ENCODE data around the gene VLDLR.
"Not testable (repeated sequence)": the region's sequence is repeated elsewhere in the genome, so short reads cannot be mapped to it uniquely, and the experiment has no call there.

Gene VLDLR

DNA sequence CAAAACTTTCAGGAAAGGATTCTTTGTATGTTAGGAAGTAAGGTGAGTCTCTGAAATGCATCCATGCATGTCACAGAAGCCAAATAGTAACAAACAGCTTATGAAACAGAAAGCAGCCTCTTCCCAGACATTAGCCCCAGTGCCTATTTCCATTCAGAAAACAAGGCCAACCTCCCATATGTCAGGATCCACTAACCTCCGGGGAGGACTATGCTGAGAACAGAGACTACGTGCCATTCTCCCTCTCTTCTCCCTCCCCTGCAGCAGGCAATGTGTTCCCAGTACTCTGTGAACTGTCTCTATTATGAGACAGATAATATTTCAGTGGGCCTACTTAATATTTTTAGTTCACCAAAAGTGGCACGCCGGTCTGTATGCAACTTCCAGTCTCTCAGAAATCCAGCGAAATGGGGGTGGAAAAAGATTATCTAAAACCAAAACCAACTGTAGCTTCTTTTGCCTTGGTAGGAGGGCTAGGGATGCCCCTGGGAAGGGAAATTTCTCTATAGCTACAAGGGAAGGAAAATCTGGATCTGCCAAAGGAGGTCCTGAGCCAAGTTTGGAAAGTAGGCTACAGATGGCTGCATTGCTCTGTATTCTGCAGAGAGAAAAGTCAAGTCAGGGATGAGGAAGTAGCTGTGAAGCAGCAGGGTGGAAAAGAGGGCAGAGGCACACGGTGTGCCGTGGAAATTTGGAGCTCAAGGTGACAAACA is 42.0 kb downstream of the VLDLR start:
- DNase-seq (ENCODE audit: low read depth, low spot score) = no peak

DNA sequence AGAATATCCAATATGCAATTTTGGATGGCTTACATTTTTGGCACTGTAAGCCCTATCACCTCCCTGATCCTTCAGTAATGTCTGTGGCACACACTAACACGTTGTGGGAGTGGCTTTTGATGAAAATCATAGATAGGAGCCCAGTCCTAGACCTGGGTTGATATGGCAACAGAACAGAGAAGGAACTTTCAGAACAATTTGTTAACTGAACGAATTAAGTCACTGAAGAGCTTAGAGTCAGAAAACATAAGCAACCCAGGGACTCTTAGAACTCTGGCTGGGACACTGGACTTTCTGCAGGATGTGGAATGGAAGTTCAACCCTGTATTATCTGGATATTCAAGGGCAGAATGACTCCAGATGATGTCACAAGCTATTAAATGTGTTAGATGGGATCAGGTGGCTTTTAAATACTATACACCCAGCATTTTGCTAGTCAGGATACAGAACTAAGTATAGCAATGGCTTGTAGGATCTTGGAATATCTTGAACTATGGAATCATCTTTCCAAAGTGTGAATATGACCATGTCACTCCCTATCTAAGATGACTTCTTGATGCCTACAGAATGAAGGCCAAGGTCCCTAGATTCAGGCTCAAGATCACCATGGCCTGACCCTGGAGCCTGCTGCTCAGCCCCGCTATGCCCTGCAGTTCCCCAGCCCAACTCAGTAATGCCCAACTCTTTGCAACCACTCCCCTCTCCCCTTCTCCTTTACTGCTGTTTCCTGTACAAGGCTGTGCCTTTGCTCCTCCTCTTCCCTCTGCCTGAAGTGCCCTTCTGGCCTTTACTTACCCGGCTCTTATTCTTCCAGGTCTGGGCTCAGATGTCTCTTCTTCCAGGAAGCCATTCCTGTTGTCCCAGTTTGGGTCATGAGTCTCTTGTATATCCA is 42.8 kb downstream of the VLDLR start:
- DNase-seq (ENCODE audit: low read depth, low spot score) = no peak

DNA sequence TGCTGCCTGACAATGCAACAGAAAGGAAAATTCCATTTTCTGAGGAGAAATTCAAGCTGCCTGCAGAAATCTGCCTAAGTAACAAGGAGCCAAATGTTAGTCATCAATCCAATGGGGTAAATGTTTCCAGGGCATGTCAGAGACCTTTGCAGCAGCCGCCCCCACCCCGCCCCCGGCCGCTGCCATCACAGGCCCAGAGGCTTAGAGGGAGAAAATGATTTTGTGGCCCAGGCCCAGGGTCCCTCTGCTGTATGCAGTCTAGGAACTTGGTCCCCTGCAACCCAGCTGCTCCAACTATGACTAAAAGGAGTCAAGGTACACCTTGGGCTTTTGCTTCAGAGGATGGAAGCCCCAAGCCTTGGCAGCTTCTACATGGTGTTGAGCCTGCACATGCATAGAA is 45.0 kb downstream of the VLDLR start:
- DNase-seq (ENCODE audit: low read depth, low spot score) = no peak

DNA sequence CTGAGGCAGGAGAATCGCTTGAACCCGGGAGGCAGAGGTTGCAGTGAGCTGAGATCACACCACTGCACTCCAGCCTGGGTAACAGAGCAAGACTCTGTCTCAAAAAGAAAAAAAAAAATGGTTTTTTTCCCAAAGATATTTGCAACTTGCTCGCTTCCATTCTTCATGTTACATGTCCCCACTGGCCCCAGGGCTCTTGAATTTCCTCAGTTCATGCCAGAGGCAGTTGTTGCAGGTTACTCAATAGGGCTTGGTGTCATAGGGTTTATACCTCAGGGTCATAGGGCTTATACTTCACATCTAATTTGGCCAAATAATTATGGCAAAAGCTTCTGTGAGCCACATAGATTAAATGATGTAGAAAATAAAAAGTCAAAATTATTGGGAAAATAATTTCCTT is 51.6 kb downstream of the VLDLR start:
- DNase-seq (ENCODE audit: low read depth, low spot score) = no peak

DNA sequence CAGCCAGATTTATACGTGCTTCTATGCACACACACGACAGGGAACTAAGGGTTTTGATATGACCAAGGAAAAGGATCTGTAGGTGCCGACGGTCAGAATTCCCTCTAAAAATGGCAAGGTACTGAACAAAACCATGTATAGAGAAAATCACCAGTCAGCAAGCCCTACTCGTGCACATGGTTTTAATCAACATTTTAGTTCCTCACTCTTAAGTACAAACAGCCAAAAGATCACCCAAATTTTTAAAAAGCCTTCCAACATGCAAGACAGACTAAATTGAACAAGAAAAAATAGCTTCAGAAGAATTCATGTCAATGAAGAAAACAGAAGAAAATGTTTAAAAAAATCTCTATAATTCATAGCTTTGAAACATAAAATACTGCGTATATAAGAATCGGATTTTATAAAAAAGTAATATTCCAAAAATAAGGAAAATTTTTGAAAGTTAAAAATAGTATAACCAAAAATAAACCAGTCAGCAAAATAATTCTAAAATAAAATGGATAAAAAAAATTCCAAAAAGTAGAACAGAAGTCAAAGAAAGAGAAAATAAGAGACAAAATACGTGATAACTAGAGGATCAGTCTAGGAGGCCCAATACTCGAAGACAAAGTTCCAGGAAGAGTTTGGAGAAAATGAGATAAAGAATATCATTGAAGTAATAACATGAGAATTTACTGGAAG is 52.7 kb downstream of the VLDLR start:
- no peak for DNase-seq (ENCODE audit: low read depth, low spot score)

DNA sequence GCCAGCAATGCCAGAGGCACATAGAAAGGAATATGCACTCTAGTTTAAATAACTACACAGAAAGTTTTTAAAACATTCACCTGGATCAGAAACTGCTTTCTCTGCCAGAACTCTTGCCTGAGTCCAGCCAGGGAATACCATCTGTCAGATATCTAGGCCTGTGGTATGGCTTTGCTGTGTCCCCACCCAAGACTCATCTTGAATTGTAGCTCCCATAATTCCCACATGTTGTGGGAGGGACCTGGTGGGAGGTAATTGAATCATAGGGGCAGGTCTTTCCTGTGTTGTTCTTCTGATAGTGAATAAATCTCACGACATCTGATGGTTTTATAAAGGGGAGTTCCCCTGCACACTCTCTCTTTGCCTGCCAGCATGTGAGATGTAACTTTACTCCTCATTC is 54.2 kb downstream of the VLDLR start:
- no peak for DNase-seq (ENCODE audit: low read depth, low spot score)

DNA sequence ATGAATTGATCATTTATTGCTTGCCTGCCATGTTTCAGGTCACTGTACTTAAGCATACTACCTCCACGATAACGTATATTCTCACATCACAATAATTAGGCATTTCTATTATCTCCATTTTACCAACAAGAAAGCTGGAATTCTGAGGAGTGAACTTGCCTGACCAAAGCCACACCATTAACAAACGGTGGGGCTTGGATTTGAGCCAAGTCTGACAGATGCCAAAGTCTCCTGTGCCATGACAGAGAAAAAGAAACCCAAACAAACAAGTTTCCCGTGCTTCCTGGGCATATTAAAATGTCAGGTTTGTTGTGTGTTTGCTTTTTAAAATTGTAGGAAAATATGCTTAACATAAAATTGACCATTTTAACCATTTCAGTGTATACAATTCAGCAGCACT is 54.9 kb downstream of the VLDLR start:
- DNase-seq (ENCODE audit: low read depth, low spot score) = no peak

DNA sequence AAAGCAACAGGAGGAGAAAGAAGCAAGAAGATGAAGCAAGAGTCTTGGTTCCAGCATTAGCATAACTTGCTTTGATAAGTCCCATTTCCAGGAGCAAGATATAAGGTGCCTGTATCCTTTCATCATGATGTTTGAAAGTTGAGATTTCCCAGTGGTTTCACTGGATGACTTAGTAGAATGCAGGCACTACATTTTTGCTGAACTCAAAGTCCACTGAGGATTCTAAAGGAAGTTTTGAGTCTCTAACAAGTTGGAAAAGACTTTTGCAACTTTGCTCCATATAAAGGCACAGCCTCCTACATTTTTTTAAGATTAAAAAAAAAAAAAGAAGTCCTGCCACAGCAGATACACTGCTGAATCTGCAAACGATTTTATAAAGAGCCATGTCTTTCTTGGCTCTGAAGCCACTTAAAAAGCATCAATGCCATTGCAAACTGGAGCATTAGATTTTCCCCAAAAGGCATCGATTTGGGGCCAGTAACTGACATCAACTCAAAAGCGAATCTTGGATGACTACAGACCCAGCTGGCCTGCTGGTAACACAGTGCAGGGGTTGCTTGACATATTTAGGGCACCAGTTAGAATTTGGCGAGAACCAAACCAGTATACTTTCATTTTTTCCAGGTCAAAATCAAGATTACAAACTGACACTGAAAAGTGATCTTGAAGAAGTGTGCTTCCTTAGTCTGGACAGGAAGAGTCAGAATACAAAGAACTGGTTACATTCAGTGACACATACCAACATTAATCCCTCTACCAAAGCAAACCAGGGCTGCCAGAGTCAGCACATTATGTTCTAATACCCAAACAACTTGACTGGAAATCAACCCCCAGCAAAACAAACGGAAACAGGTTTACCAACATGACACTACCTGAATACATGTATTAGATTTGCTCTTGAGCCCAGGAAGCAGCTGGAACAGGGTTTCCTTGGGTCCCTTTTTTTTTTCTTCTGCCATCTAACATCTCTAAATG is 56.6 kb downstream of the VLDLR start:
- no peak for DNase-seq (ENCODE audit: low read depth, low spot score)

DNA sequence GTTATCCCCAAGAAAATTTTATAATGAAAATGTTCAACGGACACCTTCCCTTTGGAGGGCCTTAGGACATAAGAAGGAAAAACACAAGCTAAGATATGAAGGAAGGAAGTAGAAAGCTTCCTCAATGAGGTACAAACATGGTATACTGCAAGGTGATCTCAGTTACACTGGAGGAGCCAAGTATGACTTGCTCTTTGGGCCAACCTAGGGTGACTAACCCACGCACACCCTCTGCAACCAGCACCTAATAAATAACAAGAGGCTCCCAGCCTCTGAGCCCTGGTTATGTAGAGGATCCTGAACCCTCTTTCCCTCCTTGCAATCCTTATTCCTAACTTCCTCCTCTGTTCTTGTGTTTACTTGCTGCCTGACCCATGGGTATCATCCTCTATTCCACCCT is 57.4 kb downstream of the VLDLR start:
- no peak for DNase-seq (ENCODE audit: low read depth, low spot score)

DNA sequence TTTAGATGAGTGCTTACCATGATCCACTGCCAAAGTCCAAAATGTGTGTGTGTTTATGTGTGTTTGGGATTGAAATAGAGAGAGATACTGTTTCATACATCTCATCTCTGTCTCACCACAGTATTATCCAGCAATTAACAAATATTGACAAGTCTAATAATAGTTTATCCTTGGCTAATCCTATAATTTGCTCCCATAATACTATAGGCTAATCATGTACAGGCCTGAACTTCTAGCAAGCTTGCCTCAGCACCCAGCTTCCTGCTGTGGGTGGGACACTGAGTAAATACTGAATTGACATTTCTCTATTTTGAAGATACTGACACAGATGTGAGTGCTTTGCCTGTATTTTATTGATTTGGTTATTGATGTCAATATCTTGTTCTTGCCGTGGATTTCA is 60.4 kb downstream of the VLDLR start:
- DNase-seq (ENCODE audit: low read depth, low spot score) = no peak

DNA sequence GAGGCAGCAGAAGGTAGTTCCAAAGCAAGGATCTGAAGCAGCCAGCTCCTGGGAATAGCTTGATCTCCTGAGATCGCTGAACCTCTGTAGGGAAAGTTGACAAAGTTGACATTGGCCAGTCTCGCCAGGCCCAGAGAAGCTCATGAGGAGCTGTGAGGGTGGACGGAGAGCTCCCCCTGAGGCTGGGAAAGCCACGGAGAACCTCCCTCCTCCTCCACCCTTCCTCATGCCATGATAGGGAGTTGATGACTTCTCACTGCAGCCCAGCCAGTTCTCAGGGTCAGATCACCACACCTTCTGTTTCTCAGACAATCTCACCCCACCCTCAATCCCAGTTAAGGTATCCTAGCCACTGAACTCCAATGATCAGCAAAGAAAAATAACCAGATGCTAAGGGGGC is 65.3 kb downstream of the VLDLR start:
- no peak for DNase-seq (ENCODE audit: low read depth, low spot score)

DNA sequence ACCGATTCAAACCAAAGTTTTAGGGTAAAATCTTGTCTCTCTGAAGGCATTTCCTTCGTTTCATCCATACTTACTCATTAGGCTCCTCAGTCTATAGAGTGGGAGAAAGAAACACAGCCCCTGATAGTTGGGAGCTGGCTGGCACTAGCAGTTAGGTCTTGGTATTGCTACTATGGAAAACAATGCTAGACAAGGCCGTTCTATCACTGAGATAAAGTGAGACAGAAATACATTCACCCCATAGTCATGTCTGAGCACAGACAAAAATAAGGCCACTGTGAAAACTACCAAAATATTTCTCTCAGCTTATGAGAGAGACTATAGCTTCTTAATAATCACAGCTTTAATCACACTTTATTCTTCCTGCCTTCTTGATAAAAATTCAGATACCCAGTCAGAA is 67.0 kb downstream of the VLDLR start:
- DNase-seq (ENCODE audit: low read depth, low spot score) = no peak

DNA sequence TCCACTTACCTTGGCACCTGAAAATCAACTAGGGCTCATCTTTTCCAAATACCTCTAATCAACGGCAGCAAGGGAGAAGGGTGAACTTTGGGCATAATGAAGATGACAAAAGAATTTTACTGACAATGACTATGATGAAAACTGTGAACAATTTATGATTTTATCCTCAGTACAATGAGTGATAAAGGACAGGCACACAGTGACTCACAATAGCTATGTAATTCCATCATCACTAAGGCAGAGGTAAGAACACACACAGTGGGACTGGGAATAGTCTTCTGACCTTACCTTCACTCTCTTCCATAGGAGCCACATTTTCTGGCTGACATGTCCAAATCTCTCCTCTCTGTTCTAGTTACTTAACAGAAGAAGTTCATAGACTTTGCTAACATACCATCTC is 69.6 kb downstream of the VLDLR start:
- no peak for DNase-seq (ENCODE audit: low read depth, low spot score)

DNA sequence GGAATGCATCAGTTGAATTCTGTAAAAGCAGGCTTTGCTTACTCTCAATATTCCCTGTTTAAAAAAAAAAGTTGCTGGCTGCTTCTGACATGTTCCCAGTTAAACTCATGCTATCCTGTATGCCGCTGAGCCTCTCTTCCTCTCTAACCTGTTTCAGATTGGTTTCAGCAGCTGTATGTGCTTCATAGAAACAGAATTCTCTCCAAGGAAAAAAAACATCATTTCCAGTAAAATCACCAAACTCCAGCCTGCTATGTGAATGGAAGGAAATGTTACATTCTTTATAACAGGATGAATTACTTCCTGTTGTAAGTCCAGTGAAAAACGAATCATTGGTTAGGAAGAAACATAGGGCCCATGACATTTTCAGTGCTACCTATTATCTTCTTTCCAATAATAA is 70.0 kb downstream of the VLDLR start:
- no peak for DNase-seq (ENCODE audit: low read depth, low spot score)

DNA sequence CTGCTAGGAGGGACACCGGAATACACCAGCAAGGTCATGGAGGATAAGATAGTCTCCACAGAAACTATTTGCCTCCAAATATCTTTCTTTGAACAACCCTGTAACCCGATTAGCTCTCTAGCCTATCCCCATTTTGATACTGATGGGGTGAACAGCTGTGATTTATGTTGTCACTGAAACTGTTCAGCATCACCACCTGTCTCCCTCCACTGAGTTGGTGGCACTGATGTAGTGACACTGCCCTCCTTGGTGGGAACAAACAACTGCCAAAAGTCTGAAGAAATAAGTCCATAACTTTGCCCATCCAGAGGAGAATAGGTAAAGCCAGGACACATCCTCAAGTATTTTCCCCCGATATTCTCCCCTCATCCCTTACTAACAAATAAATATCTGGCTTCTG is 71.5 kb downstream of the VLDLR start:
- no peak for DNase-seq (ENCODE audit: low read depth, low spot score)

DNA sequence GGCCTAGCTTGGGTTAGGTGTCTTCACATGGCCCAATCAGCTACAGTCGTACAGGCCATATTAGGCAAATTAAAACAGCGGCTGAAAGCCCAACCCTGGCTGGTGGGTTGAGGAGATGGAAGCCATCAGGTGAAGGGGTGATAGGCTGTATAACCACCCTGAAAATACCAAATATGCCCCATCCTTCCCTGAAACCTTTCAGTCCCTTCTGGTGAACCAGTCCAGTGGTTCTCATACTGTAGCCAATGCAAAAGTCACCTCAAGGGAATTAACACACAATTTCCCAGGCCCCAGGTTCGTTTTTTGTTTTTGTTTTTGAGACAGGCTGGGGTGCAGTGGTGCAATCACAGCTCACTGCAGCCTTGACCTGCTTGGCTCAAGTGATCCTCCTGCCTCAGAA is 75.9 kb downstream of the VLDLR start:
- no peak for DNase-seq (ENCODE audit: low read depth, low spot score)

DNA sequence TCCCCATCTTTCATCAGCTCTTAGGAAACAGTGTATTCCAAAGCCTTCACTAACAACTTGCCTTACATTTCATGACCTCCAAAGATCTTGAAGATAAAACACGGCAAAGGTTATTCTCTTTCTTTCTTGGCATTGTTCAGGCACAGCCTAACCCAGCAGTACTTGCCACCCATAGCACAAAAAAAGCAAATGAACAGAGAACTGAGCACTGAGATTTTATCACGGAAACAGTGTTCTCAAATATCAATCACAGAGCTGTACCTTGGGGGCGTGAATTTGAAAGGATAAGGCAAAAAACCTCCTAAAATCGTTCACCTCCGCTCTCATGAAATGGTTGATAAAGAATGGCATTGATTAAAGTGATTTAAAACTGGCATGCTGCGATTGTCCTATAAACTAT is 78.8 kb downstream of the VLDLR start:
- DNase-seq (ENCODE audit: low read depth, low spot score) = no peak

DNA sequence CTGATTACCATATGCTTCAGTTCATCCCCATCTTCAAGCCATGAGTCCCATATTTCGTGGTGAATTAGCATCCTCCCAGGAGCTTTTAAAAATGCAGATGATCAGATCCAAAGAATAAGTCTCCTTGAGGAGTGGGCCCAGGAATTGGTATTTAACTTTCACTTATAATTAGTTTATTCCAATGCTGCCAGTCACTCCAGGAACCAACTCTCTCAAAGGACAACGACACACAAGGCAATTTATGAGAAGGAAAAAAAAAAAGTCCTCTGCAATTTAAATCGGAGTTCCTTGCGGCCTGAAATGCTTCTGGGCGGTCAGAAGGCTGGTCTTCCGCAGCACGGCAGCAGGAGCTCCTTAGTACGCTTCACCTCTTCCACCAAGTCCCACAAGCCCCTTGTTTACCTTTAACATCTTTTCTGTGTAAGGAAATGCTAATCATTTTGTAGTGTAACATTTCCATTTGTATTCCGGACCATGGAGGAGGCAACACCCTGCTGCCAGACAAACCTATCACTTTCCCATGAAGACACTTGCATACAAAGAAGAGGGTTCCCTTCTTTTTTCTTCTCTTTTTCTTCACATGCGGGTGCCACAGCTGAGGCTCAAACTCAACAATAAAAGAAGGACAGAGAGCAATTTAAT is 79.4 kb downstream of the VLDLR start:
- no peak for DNase-seq (ENCODE audit: low read depth, low spot score)

DNA sequence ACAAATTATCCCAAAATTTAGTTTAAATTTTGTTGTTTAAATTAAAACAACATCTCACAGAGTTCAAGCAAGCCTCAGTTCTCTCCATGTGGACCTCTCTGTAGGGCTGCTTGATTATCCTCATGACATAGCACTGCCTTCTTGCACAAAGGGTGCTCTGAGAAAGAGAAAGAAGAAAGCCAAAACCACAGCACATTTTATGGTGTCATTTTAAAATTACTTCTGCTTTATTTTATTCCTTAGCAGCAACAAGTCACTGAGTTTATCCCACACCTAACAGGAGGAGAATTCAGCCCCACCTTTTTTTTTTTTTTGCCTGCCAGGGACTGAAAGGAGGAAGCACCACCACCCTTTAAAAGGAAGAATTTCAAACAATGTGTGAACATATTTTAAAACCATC is 82.9 kb downstream of the VLDLR start:
- DNase-seq (ENCODE audit: low read depth, low spot score) = no peak

DNA sequence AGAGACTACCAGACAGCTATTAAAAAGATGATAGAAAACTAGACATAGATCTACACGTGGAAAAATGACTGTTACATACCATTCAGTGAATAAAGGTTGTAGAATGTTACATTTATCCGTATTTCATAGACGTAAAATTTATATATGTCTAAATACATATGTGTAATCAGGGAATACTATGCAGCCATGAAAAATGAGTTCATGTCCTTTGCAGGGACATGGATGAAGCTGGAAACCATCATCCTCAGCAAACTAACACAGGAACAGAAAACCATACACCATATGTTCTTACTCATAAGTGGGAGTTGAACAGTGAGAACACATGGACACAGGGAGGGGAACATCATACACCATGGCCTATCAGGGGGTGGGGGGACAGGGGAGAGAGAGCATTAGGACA is 85.7 kb downstream of the VLDLR start:
- not testable (repeated sequence) for DNase-seq (ENCODE audit: low read depth, low spot score)
